Naive thymus-derived CD8-positive, alpha-beta T cell (primary cell): ENCODE measurements around the gene IQGAP3. TPM values are rescaled to one million over a fixed set of nuclear protein-coding genes. Genes with fewer than 3 reads are reported as not detected.
A peak's percentile ranks its signal among the peaks of the same experiment; 100 is the strongest.
"Not testable (repeated sequence)": the region's sequence is repeated elsewhere in the genome, so short reads cannot be mapped to it uniquely, and the experiment has no call there.

Experiments
- ATAC-seq, 2 donors: fragments of 150-1000 bp; cut with Tn5 transposase in 1 of 2; sonication (Bioruptor Pico), chemical (Tn5 transposase) in 1 of 2; 1 replicate in 1 of 2; 2 replicates in 1 of 2; pipeline ENCODE4 v1.10.0; 2021; ENCODE audit warnings: mild to moderate bottlenecking in 2 of 2, moderate library complexity in 2 of 2
- POLR2A ChIA-PET: fragments of 350-600 bp; sonication (Branson Sonifier 250); formaldehyde crosslinking; loops from one replicate; lab custom pipeline; 2021; ENCODE audit warnings: antibody characterized with exemption; lab: Charles Lee
- DNase-seq, 10 donors: peaks; one replicate each; pipeline versions ENCODE4 v3.0.0 to v3.0.0-alpha.2; 2020 to 2022
- H3K27ac Mint-ChIP-seq, 10 donors: one replicate each; pipeline ENCODE4 v1.8.0; 2020 to 2022; ENCODE audit warnings: mild to moderate bottlenecking in 10 of 10, mixed read lengths in 10 of 10, moderate library complexity in 4 of 10, inconsistent platforms in 1 of 10
- H3K27me3 Mint-ChIP-seq, 5 donors: one replicate each; pipeline ENCODE4 v1.8.0; 2021 to 2022; ENCODE audit warnings: mixed read lengths in 5 of 5
- H3K36me3 Mint-ChIP-seq, 3 donors: one replicate each; pipeline ENCODE4 v1.8.0; 2020 to 2022; ENCODE audit warnings: mixed read lengths in 3 of 3, mild to moderate bottlenecking in 2 of 3, inconsistent platforms in 1 of 3
- H3K4me1 Mint-ChIP-seq, 4 donors: one replicate each; pipeline ENCODE4 v1.8.0; 2021 to 2022; ENCODE audit warnings: mixed read lengths in 4 of 4
- H3K4me3 Mint-ChIP-seq, 10 donors: one replicate each; pipeline ENCODE4 v1.8.0; 2020 to 2022; ENCODE audit warnings: mild to moderate bottlenecking in 10 of 10, mixed read lengths in 10 of 10, moderate library complexity in 6 of 10, inconsistent platforms in 1 of 10
- H3K9me3 Mint-ChIP-seq, 9 donors: one replicate each; pipeline ENCODE4 v1.8.0; 2020 to 2022; ENCODE audit warnings: mixed read lengths in 9 of 9, mild to moderate bottlenecking in 3 of 9, inconsistent platforms in 1 of 9, moderate library complexity in 1 of 9
- polyA plus RNA-seq, 3 donors: library from polyadenylated mRNA; unstranded; fragments of 300-500 nt; fragmentation: Illumina TruSeq; gene quantifications; one replicate each; pipeline ENCODE4 v1.2.3, GENCODE V29; 2021
- total RNA-seq, 8 experiments: library from RNA in 2 of 8; stranded (reverse) in 2 of 8; gene quantifications; one replicate each; pipeline ENCODE4 v1.2.3 and lab custom pipeline; 2021 to 2026

The IQGAP3 gene
- total and polyA plus RNA-seq, 5 experiments from 2014 or later: 0.08 TPM; not detected in 4

- H3K4me1 Mint-ChIP-seq: no peaks in the 10 kb centered on the region
- DNase-seq: no peak
- no peaks in the 10 kb centered on the region for H3K36me3 Mint-ChIP-seq
- H3K4me3 Mint-ChIP-seq: no peak overlapping the region
- H3K27me3 Mint-ChIP-seq: no peaks in the 10 kb centered on the region
- H3K27ac Mint-ChIP-seq: peak overlapping the region in 2 of 10 donors; percentile 1 to 18
- no peaks in the 10 kb centered on the region for H3K9me3 Mint-ChIP-seq
- no peak for ATAC-seq
- POLR2A ChIA-PET: interaction anchor here (0.6 to 1.1 kb wide), 2 partner anchors 13 to 1437 kb away, joined by 3 read pairs; partner anchors contain the start of gene IQGAP3
Observed at GRCh38 chr1:156559797-156560385, 12.5 kb downstream of the IQGAP3 start.

- POLR2A ChIA-PET: interaction anchor here (0.6 to 1.1 kb wide), 2 partner anchors 13 to 1437 kb away, joined by 3 read pairs; partner anchors contain the start of gene IQGAP3
Observed at GRCh38 chr1:156559086-156559796, 13.1 kb downstream of the IQGAP3 start.

GRCh38 chr1:156556354-156556753, 16.0 kb downstream of the IQGAP3 start:
- ATAC-seq: no peak
- POLR2A ChIA-PET: interaction anchor here (0.6 kb wide), 1 partner anchor 210 kb away, joined by 7 read pairs; no protein-coding TSS in a partner anchor
- H3K27ac Mint-ChIP-seq: peak overlapping the region in 1 of 10 donors; percentile 38
- DNase-seq: no peak
- H3K4me1 Mint-ChIP-seq: peaks cover 0 to 20% (median 3%) of the 10 kb centered on the region in 4 donors
- H3K9me3 Mint-ChIP-seq: no peaks in the 10 kb centered on the region
- no peak overlapping the region for H3K4me3 Mint-ChIP-seq
- H3K36me3 Mint-ChIP-seq: no peaks in the 10 kb centered on the region
- no peaks in the 10 kb centered on the region for H3K27me3 Mint-ChIP-seq

More at GRCh38 chr1:156559086-156559796, 13.1 kb downstream of the IQGAP3 start:
- H3K9me3 Mint-ChIP-seq: no peaks in the 10 kb centered on the region
- no peaks in the 10 kb centered on the region for H3K36me3 Mint-ChIP-seq
- no peak overlapping the region for H3K4me3 Mint-ChIP-seq
- DNase-seq (no peak), ATAC-seq (no peak)
- no peaks in the 10 kb centered on the region for H3K27me3 Mint-ChIP-seq
- no peak overlapping the region for H3K27ac Mint-ChIP-seq
- no peaks in the 10 kb centered on the region for H3K4me1 Mint-ChIP-seq

GRCh38 chr1:156555715-156556114, 16.6 kb downstream of the IQGAP3 start:
- Mint-ChIP-seq H3K36me3 (no peaks in the 10 kb centered on the region), H3K4me3 (no peak overlapping the region), H3K27ac (no peak overlapping the region), H3K4me1 (peaks cover 0 to 22% (median 3%) of the 10 kb centered on the region in 4 donors), H3K9me3 (no peaks in the 10 kb centered on the region), H3K27me3 (no peaks in the 10 kb centered on the region)
- no peak for ATAC-seq
- POLR2A ChIA-PET: interaction anchor here (0.6 kb wide), 1 partner anchor 209 kb away, joined by 7 read pairs; no protein-coding TSS in a partner anchor
- no peak for DNase-seq

- H3K9me3 Mint-ChIP-seq: no peaks in the 10 kb centered on the region
- ATAC-seq (no peak), DNase-seq (no peak)
- H3K4me1 Mint-ChIP-seq: peaks cover 0 to 22% (median 3%) of the 10 kb centered on the region in 4 donors
- H3K27me3 Mint-ChIP-seq: no peaks in the 10 kb centered on the region
- H3K36me3 Mint-ChIP-seq: no peaks in the 10 kb centered on the region
- H3K4me3 Mint-ChIP-seq: no peak overlapping the region
- POLR2A ChIA-PET: no interaction called here
- no peak overlapping the region for H3K27ac Mint-ChIP-seq
Observed at GRCh38 chr1:156554971-156555370, 17.4 kb downstream of the IQGAP3 start.

- no peaks in the 10 kb centered on the region for H3K36me3 Mint-ChIP-seq
- peaks cover 0 to 26% (median 3%) of the 10 kb centered on the region in 4 donors for H3K4me1 Mint-ChIP-seq
- no peak overlapping the region for H3K4me3 Mint-ChIP-seq
- ATAC-seq (no peak), DNase-seq (no peak)
- POLR2A ChIA-PET: no interaction called here
- H3K9me3 Mint-ChIP-seq: no peaks in the 10 kb centered on the region
- H3K27me3 Mint-ChIP-seq: no peaks in the 10 kb centered on the region
- H3K27ac Mint-ChIP-seq: no peak overlapping the region
Observed at GRCh38 chr1:156553860-156554485, 18.4 kb downstream of the IQGAP3 start.

- not testable (repeated sequence) for H3K9me3 Mint-ChIP-seq, H3K27me3 Mint-ChIP-seq, ATAC-seq, H3K36me3 Mint-ChIP-seq, DNase-seq, H3K4me3 Mint-ChIP-seq
- H3K4me1 Mint-ChIP-seq: peaks cover 0 to 26% (median 3%) of the 10 kb centered on the region in 4 donors
- peak overlapping the region in 4 of 10 donors; percentile 5 to 47 (median 36) for H3K27ac Mint-ChIP-seq
- POLR2A ChIA-PET: interaction anchor here (0.6 kb wide), 1 partner anchor 45 kb away, joined by 4 read pairs; no protein-coding TSS in a partner anchor
Observed at GRCh38 chr1:156552937-156553336, 19.4 kb downstream of the IQGAP3 start.

GRCh38 chr1:156552518-156552917, 19.8 kb downstream of the IQGAP3 start:
- H3K4me3 Mint-ChIP-seq: no peak overlapping the region
- H3K9me3 Mint-ChIP-seq: no peaks in the 10 kb centered on the region
- peaks cover 0 to 26% (median 3%) of the 10 kb centered on the region in 4 donors for H3K4me1 Mint-ChIP-seq
- ATAC-seq (no peak), DNase-seq (no peak)
- no peaks in the 10 kb centered on the region for H3K27me3 Mint-ChIP-seq
- H3K27ac Mint-ChIP-seq: peak overlapping the region in 1 of 10 donors; percentile 9
- POLR2A ChIA-PET: interaction anchor here (0.6 kb wide), 1 partner anchor 44 kb away, joined by 4 read pairs; no protein-coding TSS in a partner anchor
- H3K36me3 Mint-ChIP-seq: no peaks in the 10 kb centered on the region

- H3K9me3 Mint-ChIP-seq: no peaks in the 10 kb centered on the region
- DNase-seq: no peak
- no peaks in the 10 kb centered on the region for H3K27me3 Mint-ChIP-seq
- no peak overlapping the region for H3K4me3 Mint-ChIP-seq
- no peak for ATAC-seq
- peak overlapping the region in 1 of 10 donors; percentile 9 for H3K27ac Mint-ChIP-seq
- peaks cover 0 to 26% (median 3%) of the 10 kb centered on the region in 4 donors for H3K4me1 Mint-ChIP-seq
- no peaks in the 10 kb centered on the region for H3K36me3 Mint-ChIP-seq
- POLR2A ChIA-PET: interaction anchor here (0.5 kb wide), 2 partner anchors 22 to 26 kb away, joined by 3 to 5 read pairs; no protein-coding TSS in a partner anchor
Observed at GRCh38 chr1:156551869-156552268, 20.5 kb downstream of the IQGAP3 start.

GRCh38 chr1:156551066-156551643, 21.2 kb downstream of the IQGAP3 start:
- Mint-ChIP-seq H3K9me3 (no peaks in the 10 kb centered on the region), H3K4me3 (no peak overlapping the region), H3K36me3 (no peaks in the 10 kb centered on the region), H3K27me3 (no peaks in the 10 kb centered on the region), H3K27ac (peak overlapping the region in 1 of 10 donors; percentile 32), H3K4me1 (peaks cover 0 to 26% (median 3%) of the 10 kb centered on the region in 4 donors)
- POLR2A ChIA-PET: interaction anchor here (0.5 to 1.5 kb wide), 2 partner anchors 23 to 31 kb away, joined by 3 to 5 read pairs; no protein-coding TSS in a partner anchor
- ATAC-seq (no peak), DNase-seq (no peak)

- H3K27ac Mint-ChIP-seq: peak overlapping the region in 1 of 10 donors; percentile 3
- no peak overlapping the region for H3K4me3 Mint-ChIP-seq
- H3K9me3 Mint-ChIP-seq: no peaks in the 10 kb centered on the region
- POLR2A ChIA-PET: interaction anchor here (1.5 kb wide), 2 partner anchors 31 to 46 kb away, joined by 3 read pairs; no protein-coding TSS in a partner anchor
- no peaks in the 10 kb centered on the region for H3K27me3 Mint-ChIP-seq
- H3K4me1 Mint-ChIP-seq: peaks cover 0 to 26% (median 3%) of the 10 kb centered on the region in 4 donors
- ATAC-seq (no peak), DNase-seq (no peak)
- no peaks in the 10 kb centered on the region for H3K36me3 Mint-ChIP-seq
Observed at GRCh38 chr1:156550346-156550745, 22.0 kb downstream of the IQGAP3 start.

GRCh38 chr1:156549831-156550230, 22.5 kb downstream of the IQGAP3 start:
- Mint-ChIP-seq H3K36me3 (no peaks in the 10 kb centered on the region), H3K4me1 (peaks cover 0 to 26% (median 4%) of the 10 kb centered on the region in 4 donors), H3K27ac (peak overlapping the region in 1 of 10 donors; percentile 24), H3K9me3 (no peaks in the 10 kb centered on the region), H3K27me3 (no peaks in the 10 kb centered on the region), H3K4me3 (no peak overlapping the region)
- POLR2A ChIA-PET: interaction anchor here (1.5 kb wide), 2 partner anchors 32 to 45 kb away, joined by 3 read pairs; no protein-coding TSS in a partner anchor
- ATAC-seq: no peak
- no peak for DNase-seq
